GM18861 (cell line): ENCODE measurements around the gene CORO1C.
"Not testable (repeated sequence)": the region's sequence is repeated elsewhere in the genome, so short reads cannot be mapped to it uniquely, and the experiment has no call there.

Source experiments
- ATAC-seq: cut with Tn5 transposase; IDR thresholded peaks from one replicate; pipeline ENCODE4 v1.9.1; 2021; ENCODE audit not compliant: unreplicated experiment

The CORO1C gene

GRCh38 chr12:108731105-108731865, at the start of gene CORO1C:
TSS of gene CORO1C (minus strand) at chr12:108731518. CDS start at chr12:108701318, 30,200 bp downstream.
- peak; percentile 72 for ATAC-seq

- ATAC-seq = no peak
These were observed 48.8 kb upstream of the CORO1C start for GRCh38 chr12:108779998-108780688.

- no peak for ATAC-seq
These were observed 46.7 kb upstream of the CORO1C start for GRCh38 chr12:108778053-108778452.

- ATAC-seq = no peak
These were observed 45.8 kb upstream of the CORO1C start for GRCh38 chr12:108777156-108777555.

- no peak for ATAC-seq
These were observed 42.8 kb upstream of the CORO1C start for GRCh38 chr12:108773798-108774788.

- ATAC-seq = no peak
These were observed 41.8 kb upstream of the CORO1C start for GRCh38 chr12:108772891-108773797.

GRCh38 chr12:108772247-108772646, 40.9 kb upstream of the CORO1C start:
- no peak for ATAC-seq

- ATAC-seq = not testable (repeated sequence)
These were observed 40.5 kb upstream of the CORO1C start for GRCh38 chr12:108771835-108772234.

- ATAC-seq = no peak
These were observed 39.6 kb upstream of the CORO1C start for GRCh38 chr12:108770963-108771362.

GRCh38 chr12:108770269-108770829, 39.0 kb upstream of the CORO1C start:
- no peak for ATAC-seq

- no peak for ATAC-seq
These were observed 37.5 kb upstream of the CORO1C start for GRCh38 chr12:108768591-108769500.

GRCh38 chr12:108766294-108766693, 35.0 kb upstream of the CORO1C start:
- no peak for ATAC-seq

- ATAC-seq = no peak
These were observed 34.0 kb upstream of the CORO1C start for GRCh38 chr12:108765289-108765764.

GRCh38 chr12:108764540-108765288, 33.4 kb upstream of the CORO1C start:
- ATAC-seq = no peak

- ATAC-seq = no peak
These were observed 29.9 kb upstream of the CORO1C start for GRCh38 chr12:108761226-108761625.

GRCh38 chr12:108759924-108760323, 28.6 kb upstream of the CORO1C start:
- ATAC-seq = no peak

- ATAC-seq = no peak
These were observed 26.5 kb upstream of the CORO1C start for GRCh38 chr12:108757856-108758255.

GRCh38 chr12:108756421-108756820, 25.1 kb upstream of the CORO1C start:
- no peak for ATAC-seq
